Dendritic cell treated with granulocyte-macrophage colony-stimulating factor and Interleukin-4, amounts not matched to agents 40 ng/mL and 50 ng/mL, for 4 days (primary cell): ENCODE measurements around the gene LENG8.

Experiments
- H3K27ac Mint-ChIP-seq: one replicate; pipeline ENCODE4 v1.8.0; 2022; ENCODE audit warnings: mild to moderate bottlenecking, mixed read lengths
- H3K27me3 Mint-ChIP-seq: one replicate; pipeline ENCODE4 v1.8.0; 2022; ENCODE audit warnings: mild to moderate bottlenecking, mixed read lengths
- H3K36me3 Mint-ChIP-seq: one replicate; pipeline ENCODE4 v1.8.0; 2022; ENCODE audit warnings: low read depth, mixed read lengths
- H3K4me1 Mint-ChIP-seq: one replicate; pipeline ENCODE4 v1.8.0; 2022; ENCODE audit warnings: low read depth, mixed read lengths
- H3K4me3 Mint-ChIP-seq: one replicate; pipeline ENCODE4 v1.8.0; 2022; ENCODE audit warnings: mild to moderate bottlenecking, moderate library complexity, mixed read lengths
- H3K9me3 Mint-ChIP-seq: one replicate; pipeline ENCODE4 v1.8.0; 2022; ENCODE audit warnings: mixed read lengths
- intact Hi-C: fragments of 100-400 bp; cut with micrococcal nuclease; formaldehyde crosslinking; loops from one replicate; pipeline ENCODE4 v1.15.0; 2022

LENG8 gene

DNA sequence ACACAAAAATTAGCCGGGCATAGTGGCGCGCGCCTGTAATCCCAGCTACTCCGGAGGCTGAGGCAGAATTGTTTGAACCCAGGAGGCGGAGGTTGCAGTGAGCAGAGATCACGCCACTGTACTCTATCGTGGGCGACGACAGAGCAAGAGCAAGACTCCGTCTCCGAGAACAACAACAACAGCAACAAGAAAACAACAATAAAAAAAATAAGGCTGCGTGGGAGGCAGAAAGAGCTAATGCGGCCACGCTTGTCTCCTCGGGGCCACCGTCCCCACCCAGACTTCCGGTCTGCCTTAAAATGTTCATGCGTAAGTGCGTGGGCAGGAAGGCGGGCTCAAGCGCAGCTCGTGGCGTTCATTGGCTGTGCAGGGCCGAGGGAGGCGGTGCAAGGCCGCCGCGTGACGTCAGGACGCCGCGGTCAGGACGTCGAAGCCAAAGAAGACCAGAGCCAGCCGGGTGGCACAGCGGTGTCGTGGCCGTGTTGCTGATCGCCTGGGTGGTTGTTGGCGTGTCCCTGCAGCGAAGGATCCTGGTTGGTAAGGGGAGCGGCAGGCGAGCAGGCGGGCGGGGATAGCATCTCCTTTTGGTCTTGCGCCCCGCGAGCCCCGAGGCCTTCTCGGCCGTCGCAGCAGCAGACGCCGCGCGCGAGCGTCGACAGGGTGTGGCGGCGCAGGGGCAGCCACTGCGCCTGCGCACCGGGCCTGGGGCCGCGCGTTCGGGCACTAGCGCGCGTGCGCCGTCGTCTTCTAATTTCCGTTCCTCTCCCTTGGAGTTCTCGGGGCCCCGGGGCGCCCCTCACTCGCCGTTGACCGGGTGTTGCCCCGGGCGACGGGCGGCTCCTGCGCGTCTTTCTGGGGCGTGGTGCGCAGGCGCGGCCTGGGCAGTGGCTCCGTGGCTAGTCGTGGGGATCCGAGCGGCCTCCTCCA, at the start of gene LENG8:
Gene LENG8 (plus strand): TSS at position 426 of the 927 bp plus-strand sequence. CDS start 2,146 bp downstream, outside the sequence.
- peak within 1 kb of the TSS; percentile 96 for H3K4me3 Mint-ChIP-seq
- peaks cover 83% of the 10 kb centered on the region for H3K36me3 Mint-ChIP-seq
- no peaks in the 10 kb centered on the region for H3K27me3 Mint-ChIP-seq
- peak within 1 kb of the TSS; percentile 96 for H3K27ac Mint-ChIP-seq
- no peaks in the 10 kb centered on the region for H3K9me3 Mint-ChIP-seq
- intact Hi-C loops: loop anchor here (1.0 kb wide), 1 partner anchor 13 kb away; no protein-coding TSS in a partner anchor
- H3K4me1 Mint-ChIP-seq: peaks cover 52% of the 10 kb centered on the region

DNA sequence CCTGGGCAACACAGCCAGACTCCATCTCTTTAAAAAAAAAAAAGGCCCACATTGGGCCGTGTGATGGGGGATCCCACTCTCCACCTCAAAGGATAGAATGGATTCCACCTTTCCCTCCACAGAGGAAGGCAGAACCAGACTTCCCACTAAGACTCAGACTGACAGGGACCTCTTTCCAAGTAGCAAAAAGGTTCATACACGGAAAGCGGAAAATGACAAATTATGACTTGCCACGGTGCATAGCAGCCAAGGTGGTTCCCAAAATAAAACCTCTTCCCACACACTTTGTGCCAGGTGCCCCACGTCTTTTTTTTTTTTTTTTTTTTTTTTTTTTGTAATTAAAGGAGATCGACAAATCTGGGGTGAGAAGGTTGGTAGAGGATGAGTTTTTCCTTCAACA, 48.1 kb upstream of the LENG8 start:
- no peak overlapping the region for H3K4me3 Mint-ChIP-seq
- H3K36me3 Mint-ChIP-seq: no peaks in the 10 kb centered on the region
- no peaks in the 10 kb centered on the region for H3K4me1 Mint-ChIP-seq
- no peak overlapping the region for H3K27ac Mint-ChIP-seq
- H3K27me3 Mint-ChIP-seq: peaks cover 35% of the 10 kb centered on the region
- intact Hi-C loops: no loop called here
- H3K9me3 Mint-ChIP-seq: no peaks in the 10 kb centered on the region

DNA sequence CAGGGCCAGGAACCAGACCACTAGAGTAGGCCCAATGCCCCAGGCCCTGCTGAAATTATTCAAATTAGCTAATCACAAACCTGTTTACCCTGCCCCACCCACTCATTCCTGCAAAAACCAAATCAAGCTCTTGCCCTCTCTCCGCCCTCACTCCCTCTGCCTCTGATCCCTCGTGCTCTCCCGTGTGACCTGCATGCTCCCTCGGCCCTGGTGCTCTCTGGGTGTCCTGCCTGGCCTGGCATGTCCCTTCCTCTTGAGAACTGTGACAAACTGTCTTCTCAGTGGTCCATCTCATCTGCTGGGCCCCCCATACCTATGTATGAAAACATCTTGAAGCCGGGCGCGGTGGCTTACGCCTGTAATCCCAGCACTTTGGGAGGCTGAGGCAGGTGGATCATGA, 45.9 kb upstream of the LENG8 start:
- H3K4me1 Mint-ChIP-seq: no peaks in the 10 kb centered on the region
- no peak overlapping the region for H3K27ac Mint-ChIP-seq
- H3K9me3 Mint-ChIP-seq: peaks cover 3% of the 10 kb centered on the region
- no peak overlapping the region for H3K4me3 Mint-ChIP-seq
- H3K27me3 Mint-ChIP-seq: peaks cover 39% of the 10 kb centered on the region
- H3K36me3 Mint-ChIP-seq: no peaks in the 10 kb centered on the region
- intact Hi-C loops: no loop called here

DNA sequence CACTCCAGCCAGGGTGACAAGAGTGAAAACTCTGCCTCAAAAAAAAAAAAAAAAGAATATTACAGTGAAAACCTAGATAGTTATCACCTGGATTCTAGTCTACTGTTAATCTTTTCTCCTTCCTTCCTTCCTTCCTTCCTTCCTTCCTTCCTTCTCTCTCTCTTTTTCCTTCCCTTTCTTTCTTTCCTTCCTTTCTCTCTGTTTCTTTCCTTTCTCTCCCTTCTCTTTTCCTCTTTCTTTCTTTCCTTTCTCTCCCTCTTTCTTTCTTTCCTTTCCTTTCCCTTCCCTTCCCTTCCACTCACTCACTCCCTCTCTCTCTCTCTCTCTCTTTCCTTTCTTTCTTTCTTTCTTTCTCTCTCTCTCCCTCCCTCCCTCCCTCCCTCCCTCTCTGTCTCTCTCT, 43.4 kb upstream of the LENG8 start:
- no peaks in the 10 kb centered on the region for H3K4me1 Mint-ChIP-seq
- H3K27me3 Mint-ChIP-seq: peaks cover 47% of the 10 kb centered on the region
- intact Hi-C loops: no loop called here
- H3K9me3 Mint-ChIP-seq: peaks cover 9% of the 10 kb centered on the region
- H3K36me3 Mint-ChIP-seq: no peaks in the 10 kb centered on the region
- H3K27ac Mint-ChIP-seq: no peak overlapping the region
- no peak overlapping the region for H3K4me3 Mint-ChIP-seq

DNA sequence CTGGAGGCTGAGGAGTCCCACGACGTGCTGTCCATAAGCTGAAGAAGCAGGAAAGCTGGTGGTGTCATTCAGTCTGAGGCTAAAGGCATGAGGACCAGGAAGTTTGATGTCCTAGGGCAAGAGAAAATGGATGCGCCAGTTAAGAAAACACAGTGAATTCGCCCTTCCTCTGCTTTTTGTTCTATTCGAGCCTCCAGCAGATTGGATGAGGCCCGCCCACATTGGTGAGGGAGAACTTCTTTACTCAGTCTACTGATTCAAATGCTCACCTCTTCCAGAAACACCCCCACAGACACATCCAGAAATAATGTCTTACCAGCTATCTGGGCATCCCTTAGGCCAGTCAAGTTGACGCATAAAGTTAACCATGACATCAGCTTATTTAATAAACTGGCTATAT, 41.2 kb upstream of the LENG8 start:
- H3K9me3 Mint-ChIP-seq: peaks cover 9% of the 10 kb centered on the region
- H3K4me1 Mint-ChIP-seq: no peaks in the 10 kb centered on the region
- H3K36me3 Mint-ChIP-seq: no peaks in the 10 kb centered on the region
- intact Hi-C loops: no loop called here
- H3K4me3 Mint-ChIP-seq: no peak overlapping the region
- peaks cover 62% of the 10 kb centered on the region for H3K27me3 Mint-ChIP-seq
- H3K27ac Mint-ChIP-seq: no peak overlapping the region

DNA sequence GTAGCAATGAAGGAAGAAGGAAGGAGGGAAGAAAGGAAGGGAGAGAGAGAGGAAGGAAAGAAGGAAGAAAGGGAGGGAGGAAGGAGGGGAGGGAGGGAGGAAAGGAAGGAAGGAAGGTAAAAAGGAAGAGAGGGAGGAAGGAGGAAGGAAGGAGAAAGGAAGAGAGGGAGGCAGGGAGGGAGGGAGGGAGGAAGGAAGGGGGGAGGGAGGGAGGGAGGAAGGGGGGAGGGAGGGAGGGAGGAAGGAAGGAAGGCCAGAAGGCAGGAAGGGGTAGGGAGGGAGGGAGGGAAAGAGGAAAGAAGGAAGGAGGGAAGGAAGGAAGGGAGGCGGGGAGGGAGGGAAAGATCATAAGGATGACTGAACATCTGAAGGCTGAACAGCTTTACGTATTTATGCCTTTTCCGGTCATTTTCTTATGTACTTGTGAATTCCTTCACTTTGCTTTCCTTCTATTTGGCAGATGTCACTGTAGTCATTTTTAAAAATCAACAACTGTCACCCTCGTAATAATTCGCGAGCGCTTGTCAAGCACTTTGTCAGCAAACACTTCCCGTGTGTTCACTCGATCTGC, 40.5 kb upstream of the LENG8 start:
- intact Hi-C loops: no loop called here
- Mint-ChIP-seq H3K27me3 (peaks cover 67% of the 10 kb centered on the region), H3K4me3 (no peak overlapping the region), H3K9me3 (peaks cover 14% of the 10 kb centered on the region), H3K36me3 (no peaks in the 10 kb centered on the region), H3K27ac (no peak overlapping the region), H3K4me1 (no peaks in the 10 kb centered on the region)

DNA sequence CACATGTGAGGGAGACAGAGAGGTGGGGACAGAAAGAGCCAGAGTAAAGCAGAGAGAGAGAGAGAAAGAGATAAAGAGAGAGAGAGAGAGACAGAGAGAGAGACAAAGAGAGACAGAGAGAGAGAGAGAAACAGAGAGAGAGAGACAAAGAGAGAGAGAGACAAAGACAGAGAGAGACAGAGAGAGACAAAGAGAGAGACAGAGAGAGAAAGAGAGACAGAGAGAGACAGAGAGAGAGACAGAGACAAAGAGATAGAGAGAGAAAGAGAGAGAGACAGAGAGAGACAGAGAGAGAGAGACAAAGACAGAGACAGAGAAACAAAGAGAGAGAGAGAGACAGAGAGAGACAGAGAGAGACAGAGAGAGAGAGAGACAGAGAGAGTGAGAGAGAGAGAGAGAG, 38.0 kb upstream of the LENG8 start:
- peaks cover 24% of the 10 kb centered on the region for H3K9me3 Mint-ChIP-seq
- peaks cover 71% of the 10 kb centered on the region for H3K27me3 Mint-ChIP-seq
- intact Hi-C loops: no loop called here
- H3K36me3 Mint-ChIP-seq: no peaks in the 10 kb centered on the region
- no peak overlapping the region for H3K27ac Mint-ChIP-seq
- no peaks in the 10 kb centered on the region for H3K4me1 Mint-ChIP-seq
- H3K4me3 Mint-ChIP-seq: no peak overlapping the region

DNA sequence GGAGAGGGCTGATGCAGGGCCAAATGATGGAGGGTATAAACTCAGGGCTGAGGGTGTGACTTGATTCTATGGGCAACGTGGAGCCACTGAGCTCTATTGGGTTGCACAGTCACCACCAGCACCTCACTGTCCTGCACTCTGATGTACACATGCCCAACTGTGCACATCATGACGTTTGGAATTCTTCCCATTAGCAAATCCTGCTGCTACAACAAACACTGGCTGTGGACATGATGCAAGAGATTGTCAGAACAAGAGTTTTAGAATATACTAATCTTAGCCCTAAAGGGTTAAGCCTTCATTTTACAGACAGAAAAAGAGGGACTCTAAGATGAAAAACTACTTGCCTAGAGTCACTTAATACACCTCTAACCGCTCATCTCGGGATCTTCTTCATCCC, 36.1 kb upstream of the LENG8 start:
- H3K4me1 Mint-ChIP-seq: peaks cover 11% of the 10 kb centered on the region
- intact Hi-C loops: no loop called here
- peaks cover 81% of the 10 kb centered on the region for H3K27me3 Mint-ChIP-seq
- no peak overlapping the region for H3K4me3 Mint-ChIP-seq
- no peak overlapping the region for H3K27ac Mint-ChIP-seq
- H3K9me3 Mint-ChIP-seq: peaks cover 23% of the 10 kb centered on the region
- no peaks in the 10 kb centered on the region for H3K36me3 Mint-ChIP-seq

DNA sequence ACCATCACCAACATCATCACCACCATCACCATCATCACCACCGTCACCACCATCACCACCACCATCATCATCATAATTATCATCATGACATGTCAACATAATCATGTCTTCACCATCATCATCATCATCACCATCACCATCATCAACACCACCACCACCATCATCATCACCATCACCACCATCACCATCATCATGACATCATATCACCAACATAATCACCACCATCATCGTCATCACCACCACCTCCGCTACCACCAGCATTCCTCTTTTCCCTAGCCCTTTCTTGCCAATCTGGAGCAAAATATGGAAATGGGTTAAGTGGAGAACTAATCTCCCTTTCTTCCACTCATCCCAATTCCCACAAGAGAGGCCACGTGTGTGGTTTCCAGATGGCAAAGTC, 34.8 kb upstream of the LENG8 start:
- peaks cover 18% of the 10 kb centered on the region for H3K4me1 Mint-ChIP-seq
- H3K9me3 Mint-ChIP-seq: peaks cover 15% of the 10 kb centered on the region
- H3K36me3 Mint-ChIP-seq: no peaks in the 10 kb centered on the region
- intact Hi-C loops: no loop called here
- no peak overlapping the region for H3K27ac Mint-ChIP-seq
- peaks cover 87% of the 10 kb centered on the region for H3K27me3 Mint-ChIP-seq
- H3K4me3 Mint-ChIP-seq: no peak overlapping the region

DNA sequence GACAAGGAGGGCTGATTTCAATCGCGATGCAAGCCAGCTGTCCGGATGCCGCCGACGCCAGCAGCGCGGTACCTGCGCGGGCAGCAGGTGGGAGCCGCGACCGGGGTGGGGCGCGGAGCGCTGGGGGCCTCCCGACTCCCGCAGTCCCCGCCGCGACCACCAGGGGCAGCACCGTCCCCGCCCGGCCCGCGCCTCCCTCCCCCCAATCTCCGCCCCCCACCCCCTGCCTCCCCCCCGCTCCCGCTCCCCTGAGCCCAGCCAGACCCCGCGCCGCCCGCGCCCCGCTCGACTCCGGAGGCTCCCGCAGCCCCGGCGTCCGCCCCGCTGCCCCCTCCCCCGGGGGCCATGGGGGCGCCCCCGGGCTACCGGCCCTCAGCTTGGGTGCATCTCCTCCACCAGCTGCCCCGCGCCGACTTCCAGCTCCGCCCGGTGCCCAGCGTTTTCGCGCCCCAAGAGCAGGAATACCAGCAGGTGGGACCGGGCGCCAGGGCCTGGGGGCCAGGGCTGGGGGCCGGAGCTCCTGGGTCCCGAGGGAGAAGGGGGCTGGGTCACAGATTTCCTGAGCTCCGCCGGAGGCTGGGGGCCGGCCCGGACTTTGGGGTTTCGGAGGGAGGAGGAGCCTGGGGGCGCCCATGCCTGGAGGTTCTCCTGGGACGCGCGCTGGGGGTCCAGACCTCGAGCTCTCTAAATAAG, 33.6 kb upstream of the LENG8 start, which contains the start of gene TTYH1:
Gene TTYH1 (plus strand): TSS at position 257 of the 693 bp plus-strand sequence. CDS start 89 bp downstream, at position 346.
- H3K4me3 Mint-ChIP-seq: no peak within 1 kb of the TSS
- intact Hi-C loops: no loop called here
- no peaks in the 10 kb centered on the region for H3K36me3 Mint-ChIP-seq
- H3K9me3 Mint-ChIP-seq: peaks cover 15% of the 10 kb centered on the region
- H3K4me1 Mint-ChIP-seq: peaks cover 18% of the 10 kb centered on the region
- H3K27me3 Mint-ChIP-seq: peaks cover 86% of the 10 kb centered on the region
- no peak within 1 kb of the TSS for H3K27ac Mint-ChIP-seq

DNA sequence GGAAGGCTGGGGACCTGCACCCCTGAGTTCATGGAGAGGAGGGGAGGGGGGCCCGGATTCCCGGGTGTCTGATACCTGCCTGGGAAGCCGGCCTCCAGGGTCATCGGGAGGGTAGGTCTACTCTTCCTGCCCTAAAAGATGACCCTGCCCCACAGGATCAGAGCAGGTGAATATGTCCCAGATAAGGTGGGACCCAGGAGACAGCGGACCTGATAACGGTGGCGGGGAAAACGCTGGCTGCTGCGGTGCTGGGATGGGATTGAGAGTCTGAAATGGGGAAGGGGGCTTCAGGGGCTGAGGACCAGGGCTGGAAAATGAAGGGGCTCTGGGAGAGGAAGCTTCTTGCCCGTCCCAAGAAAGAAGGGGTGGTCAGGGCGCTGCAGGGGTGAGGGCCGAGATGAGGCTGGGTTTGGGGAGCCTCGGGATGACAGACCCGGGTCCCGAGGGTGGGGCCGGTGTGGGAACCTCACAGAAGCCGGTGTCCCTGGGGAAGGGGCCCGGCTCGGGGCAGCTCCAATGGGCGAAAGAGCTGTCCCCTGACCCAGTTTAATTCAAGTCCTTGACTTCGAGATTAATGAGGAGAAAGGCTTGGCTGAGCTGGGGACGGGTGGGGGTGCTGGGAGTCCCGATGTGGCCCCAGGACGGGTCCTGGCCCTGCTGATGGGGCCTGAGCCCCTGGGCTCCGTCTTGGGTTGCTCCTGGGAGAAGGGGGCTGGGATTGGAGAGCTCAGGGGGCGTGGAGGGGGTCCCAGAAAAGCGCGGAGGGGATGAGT, 32.9 kb upstream of the LENG8 start:
- no peak overlapping the region for H3K27ac Mint-ChIP-seq
- H3K4me1 Mint-ChIP-seq: peaks cover 18% of the 10 kb centered on the region
- H3K36me3 Mint-ChIP-seq: no peaks in the 10 kb centered on the region
- H3K9me3 Mint-ChIP-seq: peaks cover 15% of the 10 kb centered on the region
- H3K4me3 Mint-ChIP-seq: no peak overlapping the region
- H3K27me3 Mint-ChIP-seq: peaks cover 82% of the 10 kb centered on the region
- intact Hi-C loops: no loop called here

DNA sequence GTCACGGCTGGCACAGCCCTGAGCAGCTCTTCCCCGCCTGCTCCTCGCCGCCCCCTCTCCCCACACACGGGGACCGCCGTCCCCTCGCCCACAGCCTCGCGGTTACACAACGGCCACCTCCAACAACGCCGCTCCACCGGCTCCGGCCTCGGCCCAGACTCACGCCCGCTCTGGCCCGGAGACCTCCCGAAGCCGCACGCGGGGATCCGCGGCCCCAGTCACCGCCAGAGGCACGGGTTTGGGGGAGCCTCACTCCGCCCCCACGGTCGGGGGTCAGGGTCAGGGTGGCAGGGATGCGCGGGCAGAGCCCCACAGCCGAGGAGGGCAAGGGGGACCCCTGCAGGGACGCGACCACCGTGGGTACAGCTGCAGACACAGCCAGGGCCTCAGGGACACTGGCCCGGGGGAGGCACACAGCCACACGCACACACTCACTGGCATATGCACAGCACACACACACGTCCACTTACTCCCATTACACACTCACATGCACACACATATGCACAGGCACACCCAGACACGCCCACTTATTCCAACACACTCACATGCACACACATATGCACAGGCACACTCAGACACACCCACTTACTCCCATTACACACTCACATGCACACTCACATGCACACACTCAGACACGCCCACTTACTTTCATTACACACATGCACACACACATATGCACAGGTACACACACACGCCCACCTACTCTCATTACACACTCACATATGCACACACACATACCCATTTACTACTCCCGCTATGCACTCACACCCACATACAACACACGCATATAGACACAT, 32.1 kb upstream of the LENG8 start:
- H3K9me3 Mint-ChIP-seq: peaks cover 15% of the 10 kb centered on the region
- no peak overlapping the region for H3K27ac Mint-ChIP-seq
- peaks cover 18% of the 10 kb centered on the region for H3K4me1 Mint-ChIP-seq
- H3K4me3 Mint-ChIP-seq: no peak overlapping the region
- peaks cover 79% of the 10 kb centered on the region for H3K27me3 Mint-ChIP-seq
- intact Hi-C loops: no loop called here
- no peaks in the 10 kb centered on the region for H3K36me3 Mint-ChIP-seq
